ENCODE measurements around the gene MGAT4B.
A peak's percentile ranks its signal among the peaks of the same experiment; 100 is the strongest.

DNA sequence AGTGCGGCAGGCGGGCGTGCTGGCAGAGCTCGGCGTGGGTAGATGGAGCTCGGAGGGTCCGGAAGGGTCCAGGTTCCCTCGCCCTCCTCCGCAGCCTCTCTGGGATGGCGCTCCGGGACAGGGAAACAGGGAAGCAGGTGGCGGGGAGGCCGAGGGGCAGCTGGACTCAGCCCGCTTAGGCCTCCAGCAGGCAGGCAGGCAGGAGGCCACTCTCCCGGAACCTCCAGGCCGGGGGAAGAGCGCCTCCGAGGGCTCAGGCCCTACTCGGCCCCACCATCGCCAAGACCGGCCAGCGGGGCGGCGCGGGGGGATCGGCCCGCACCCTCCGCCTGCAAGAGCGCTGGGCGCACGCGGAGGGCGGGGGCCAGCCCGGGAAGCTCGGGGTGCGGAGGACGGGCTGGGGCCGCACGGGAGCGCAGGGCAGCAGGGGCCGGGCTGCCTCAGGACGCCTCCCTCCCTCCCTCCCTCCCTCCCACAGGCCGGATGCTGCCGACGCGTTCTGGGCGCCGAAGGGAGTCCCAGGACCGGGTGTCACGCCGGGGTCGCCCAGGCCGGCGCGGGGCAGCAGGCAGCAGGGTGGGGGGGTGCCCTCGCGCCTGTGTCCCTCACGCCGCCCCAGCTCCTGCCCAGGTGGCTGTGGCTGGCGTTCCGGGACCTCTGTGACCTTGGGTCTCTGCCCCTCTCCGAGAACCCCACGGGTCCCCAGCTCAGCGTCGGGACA lies 977 bp downstream of the MGAT4B start:
- TF ChIP-seq EP300 (IDR thresholded peaks at IDR 0.05; ENCODE audit: low read depth) (no peak), POLR2AphosphoS5 (IDR thresholded peaks at IDR 0.05) (no peak), CTCF (IDR thresholded peaks at IDR 0.05) (no peak), POLR2A (IDR thresholded peaks at IDR 0.05) (peak; percentile 5)

Measured in transverse colon (tissue), 4 donors.